GM18867 (cell line): ENCODE data around the gene HEPACAM.

Experiments used
- ATAC-seq: cut with Tn5 transposase; IDR thresholded peaks from one replicate; pipeline ENCODE4 v1.9.1; 2021; ENCODE audit warnings: mild to moderate bottlenecking, moderate library complexity; ENCODE audit not compliant: unreplicated experiment

Gene HEPACAM

DNA sequence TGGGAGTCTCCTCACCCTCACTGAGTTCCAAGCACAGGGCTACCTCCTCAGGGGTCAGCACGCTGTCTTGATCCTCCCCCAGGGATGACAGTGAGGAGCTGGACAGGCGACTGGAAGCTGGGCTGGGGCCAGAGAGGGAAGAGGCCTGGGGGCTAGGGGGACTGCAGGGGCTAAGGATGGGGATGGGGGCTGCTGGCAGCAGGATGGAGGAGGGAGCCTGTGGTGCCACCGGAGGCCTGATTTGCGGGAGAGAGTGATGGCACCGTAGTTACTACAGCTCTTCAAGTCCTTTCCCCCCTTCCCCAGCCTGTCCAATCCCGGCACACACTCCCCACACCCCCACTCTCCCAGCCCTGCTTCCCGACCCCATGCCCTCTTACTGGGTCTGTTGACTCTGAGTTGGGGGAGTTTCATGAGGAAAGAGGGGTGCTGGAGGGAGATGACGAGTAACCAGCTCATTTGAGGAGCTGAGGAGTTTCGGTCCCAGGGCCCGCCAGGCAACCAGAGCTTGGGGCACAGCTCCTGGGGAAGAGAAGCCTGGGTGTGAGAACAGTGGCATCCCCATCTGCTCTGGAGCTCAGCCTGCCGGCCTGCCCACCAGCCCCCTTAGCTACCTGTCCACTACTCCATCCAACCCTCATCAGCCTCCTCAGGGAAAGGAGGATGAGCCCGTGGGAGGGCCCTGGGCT, 48.7 kb downstream of the HEPACAM start:
- no peak for ATAC-seq

DNA sequence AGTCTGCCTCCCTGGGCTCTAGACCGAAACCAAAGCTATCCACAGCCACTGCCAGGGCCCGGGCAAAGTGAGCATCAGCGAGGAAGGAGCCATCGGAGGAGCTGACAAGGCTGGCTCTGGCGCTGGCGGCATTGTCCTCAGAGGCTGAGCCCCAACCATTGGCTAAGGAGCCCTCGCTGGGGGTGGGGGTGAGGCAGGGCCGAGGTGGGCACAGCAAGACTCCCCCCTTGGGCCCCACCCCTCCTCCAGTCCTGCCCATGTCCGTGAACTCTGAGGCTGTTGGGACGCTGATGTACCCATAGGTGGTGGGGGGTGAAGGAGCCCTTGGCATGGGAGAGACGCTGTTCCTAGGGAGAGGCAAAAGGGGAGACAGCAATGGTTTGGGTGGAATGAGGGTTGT, 49.4 kb downstream of the HEPACAM start:
- ATAC-seq: no peak

DNA sequence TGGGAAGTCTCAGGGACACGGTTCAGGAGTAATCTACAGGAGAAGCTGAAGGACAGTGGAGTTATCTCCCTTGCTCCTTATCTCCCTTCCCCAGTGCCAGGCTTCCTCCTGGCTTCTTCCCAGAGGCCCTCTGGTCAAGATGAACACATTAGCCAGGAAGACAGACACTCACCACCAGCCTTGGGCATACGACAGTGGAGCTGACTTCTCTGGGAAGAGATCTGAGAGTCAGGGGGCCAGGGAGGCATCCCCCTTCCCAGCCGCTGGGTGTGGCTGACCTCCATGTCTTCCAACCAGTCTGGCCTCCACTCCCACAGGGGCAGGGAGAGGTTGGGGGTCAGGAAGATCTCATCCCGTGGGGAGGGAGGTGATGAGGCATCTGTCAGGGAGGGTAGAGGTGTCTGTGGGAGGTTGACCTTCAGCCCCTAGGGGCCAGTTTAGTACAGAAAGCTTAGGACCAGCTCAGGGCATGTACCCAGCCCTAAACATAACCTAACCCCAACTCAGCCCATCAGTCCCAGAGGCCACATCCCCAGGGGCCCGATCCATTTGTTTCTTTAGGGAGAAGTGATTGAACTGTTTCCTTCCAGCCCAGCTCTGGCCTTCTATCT, 50.9 kb downstream of the HEPACAM start:
- no peak for ATAC-seq

DNA sequence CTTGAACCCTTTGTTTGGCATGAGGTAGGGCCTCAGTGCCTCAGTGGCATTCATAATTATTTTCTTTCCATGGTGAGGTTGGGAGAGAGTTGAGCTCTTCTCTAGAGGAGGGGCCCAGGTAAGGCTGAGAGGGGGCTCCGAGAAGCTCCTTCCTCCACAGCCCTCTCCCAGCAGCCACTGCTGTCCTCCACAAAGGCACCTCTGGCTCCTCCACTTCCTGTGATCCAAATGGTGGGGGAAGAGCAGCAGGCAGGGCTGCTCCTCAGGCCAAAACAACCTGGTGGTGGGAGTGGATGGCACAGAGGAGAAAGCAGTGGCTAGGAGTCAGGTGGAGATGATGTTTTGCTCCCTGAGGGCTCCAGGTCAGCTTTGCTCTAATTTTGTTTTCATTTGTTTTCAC, 51.5 kb downstream of the HEPACAM start:
- ATAC-seq: no peak

DNA sequence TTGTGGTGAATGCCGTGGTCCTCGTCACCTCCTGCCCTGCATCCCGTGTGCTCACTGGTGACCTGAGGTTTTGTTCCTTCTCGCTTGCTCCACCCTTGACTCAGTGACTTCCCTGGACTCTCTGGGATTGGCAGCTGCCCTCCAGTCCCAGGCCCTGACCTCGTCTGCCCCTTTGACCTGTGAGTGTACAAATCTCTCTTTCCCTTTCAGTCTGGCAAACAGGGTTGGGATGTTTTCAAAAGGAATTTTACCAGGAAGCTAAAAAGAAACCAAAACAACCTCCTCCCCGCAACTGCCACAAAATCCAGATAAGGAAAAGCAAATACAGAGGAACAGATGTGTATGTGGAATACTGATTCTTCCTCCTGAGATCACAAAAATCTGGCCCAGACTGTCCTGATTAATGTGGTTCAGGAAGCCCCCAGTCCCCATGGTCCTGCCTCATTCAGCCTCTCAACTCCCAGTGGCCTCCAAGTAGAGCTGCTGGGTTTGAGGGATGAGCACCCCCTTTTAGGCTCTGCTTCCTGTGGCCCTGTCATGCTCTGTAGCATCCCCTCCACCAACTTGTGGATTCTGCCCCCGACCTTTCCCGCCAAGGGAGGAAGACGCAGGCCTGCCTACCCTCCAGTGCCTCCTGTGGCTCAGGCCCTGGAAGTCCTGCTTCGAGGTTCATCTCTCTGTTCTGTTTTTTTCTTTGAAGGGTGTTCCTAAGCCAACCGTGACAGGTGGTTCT, 53.3 kb downstream of the HEPACAM start:
- ATAC-seq: no peak

DNA sequence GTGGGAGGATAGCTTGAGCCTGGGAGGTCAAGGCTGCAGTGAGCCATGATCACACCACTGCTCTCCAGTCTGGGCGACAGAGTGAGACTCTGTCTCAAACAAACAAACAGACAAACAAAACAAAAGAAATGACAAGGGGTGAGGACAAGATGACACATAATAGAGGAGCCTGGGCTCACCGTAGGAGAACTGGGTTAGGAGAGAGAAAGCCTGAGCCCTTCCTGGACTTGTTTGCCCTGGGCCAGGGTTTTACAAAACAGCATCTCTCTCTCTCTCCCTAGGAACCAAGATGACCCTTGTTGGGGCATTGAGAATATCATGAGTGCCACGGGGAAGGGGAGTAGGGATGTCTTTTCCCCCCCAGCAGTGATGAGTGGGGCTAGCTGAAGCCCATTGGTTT, 54.9 kb downstream of the HEPACAM start:
- no peak for ATAC-seq

DNA sequence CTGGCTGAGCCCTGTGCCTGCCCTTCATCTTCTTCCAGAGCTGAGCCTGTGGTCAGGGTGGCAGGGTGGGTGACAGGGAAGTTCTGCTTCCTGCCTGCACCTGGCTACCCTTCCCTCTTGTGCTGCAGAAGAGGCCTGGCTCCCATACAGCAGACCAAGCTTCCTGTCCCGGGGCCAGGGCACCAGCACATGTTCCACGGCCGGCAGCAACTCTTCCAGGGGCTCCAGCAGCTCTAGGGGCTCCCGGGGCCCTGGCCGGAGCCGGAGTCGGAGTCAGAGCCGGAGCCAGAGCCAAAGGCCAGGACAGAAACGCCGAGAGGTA, 55.6 kb downstream of the HEPACAM start:
- no peak for ATAC-seq

DNA sequence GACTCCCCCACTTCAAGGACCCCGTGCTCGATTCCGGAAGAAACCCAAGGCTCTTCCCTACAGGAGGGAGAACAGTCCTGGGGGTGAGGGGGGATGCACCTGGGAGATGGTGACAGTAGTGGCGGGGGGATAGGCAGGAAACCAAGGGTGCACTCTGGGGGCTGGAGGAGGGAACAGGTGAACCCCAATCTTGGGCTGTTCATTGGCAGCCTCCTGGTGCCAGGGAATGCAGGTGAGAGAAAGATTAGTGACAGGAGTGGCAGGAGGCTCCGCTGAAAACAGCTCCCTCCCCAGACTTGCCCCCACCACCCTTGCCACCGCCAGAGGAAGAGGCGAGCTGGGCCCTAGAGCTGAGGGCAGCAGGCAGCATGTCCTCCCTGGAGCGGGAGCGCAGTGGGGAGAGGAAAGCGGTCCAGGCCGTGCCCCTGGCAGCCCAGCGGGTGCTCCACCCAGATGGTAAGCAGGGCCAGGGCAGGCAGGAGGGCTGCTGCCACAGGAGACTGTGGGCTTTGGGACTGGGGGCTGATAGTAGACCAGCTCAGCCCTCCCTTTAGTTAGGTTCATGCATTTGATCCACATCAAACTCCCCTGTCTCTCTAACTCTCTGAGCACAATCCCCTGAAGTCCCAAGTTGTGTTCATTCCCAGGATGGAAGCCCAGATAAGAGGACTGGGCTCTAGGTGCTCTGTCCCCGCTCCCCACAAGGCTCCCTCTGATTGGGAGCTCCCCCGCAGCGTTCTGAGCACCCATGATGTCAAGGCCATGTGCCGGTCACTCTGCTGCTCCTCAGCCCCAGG, 56.2 kb downstream of the HEPACAM start:
- ATAC-seq: no peak

DNA sequence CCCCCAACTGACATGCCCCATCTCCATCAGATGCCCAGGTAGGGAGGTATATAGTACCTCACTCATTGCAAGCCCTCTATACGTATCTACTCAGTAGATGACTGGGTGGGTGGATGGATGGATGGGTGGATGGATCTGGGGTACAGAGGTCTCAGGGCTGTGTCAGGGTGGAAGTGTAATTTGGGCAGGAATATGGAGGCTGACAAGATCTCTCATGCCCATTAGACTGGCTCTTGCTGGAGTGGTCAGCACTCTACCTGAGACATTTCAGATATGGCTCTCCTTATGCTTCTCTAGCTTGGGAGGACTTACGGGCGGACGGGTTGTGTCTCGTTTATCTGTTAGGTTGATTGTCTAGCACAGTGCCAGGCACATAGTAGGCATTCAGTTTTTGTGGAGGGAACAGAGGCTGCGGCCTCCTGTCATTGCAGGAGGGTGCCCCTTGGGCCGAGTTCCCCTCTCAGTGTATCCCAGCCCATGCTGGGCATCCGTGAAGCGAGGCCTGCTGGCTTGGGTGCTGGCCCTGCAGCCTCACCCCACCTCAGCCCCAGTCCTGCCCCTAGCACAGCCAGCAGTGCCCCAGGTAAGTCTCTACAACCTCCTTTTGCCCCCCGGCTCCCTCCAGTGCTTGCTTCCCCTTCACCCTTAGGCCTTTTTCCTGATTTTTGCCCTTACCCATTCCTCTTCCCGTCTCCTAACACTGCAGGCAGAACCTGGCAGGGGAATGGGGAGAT, 56.9 kb downstream of the HEPACAM start:
- ATAC-seq: no peak

DNA sequence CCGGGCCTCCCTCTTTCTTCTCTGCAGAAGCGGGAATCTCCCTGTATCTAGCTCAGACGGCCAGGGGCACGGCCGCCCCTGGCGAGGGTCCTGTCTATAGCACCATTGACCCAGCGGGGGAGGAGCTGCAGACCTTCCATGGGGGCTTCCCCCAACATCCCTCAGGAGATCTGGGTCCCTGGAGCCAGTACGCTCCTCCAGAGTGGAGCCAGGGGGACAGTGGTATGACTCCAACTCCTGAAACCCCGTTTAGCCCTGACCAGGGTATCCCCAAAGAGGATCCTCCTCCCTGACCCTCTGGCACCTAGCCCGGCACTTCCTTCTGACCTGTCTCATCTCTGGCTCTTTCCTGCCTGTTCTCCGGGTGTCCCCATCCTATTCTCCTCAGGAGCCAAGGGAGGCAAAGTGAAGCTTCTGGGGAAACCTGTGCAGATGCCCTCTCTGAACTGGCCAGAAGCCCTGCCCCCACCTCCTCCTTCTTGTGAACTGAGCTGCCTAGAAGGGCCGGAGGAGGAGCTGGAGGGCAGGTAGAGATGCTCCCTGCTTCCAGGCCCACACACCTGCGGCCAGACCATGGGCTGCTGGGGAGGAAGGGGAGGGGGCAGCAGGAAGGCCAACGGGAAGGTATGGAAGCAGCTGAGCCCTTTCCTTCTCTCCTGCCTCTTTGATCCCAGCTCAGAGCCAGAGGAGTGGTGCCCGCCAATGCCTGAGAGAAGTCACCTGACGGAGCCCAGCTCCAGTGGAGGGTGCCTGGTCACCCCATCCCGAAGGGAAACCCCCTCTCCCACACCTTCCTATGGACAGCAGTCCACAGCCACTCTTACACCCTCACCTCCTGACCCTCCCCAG, 57.7 kb downstream of the HEPACAM start:
- no peak for ATAC-seq

DNA sequence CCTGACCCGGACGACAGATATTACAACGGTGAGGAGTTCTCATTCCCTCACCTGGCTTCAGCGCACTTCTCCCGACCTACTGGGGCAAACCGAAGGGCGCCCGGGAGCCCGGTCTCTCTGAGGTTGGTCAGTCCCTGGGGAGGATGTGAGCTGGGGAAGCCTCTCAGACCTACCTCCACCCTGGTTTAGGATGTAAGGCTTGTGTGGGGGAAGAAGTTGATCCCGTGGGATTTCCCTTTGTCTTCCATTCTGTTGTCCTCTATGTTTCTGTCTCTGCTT, 58.3 kb downstream of the HEPACAM start:
- ATAC-seq: no peak

DNA sequence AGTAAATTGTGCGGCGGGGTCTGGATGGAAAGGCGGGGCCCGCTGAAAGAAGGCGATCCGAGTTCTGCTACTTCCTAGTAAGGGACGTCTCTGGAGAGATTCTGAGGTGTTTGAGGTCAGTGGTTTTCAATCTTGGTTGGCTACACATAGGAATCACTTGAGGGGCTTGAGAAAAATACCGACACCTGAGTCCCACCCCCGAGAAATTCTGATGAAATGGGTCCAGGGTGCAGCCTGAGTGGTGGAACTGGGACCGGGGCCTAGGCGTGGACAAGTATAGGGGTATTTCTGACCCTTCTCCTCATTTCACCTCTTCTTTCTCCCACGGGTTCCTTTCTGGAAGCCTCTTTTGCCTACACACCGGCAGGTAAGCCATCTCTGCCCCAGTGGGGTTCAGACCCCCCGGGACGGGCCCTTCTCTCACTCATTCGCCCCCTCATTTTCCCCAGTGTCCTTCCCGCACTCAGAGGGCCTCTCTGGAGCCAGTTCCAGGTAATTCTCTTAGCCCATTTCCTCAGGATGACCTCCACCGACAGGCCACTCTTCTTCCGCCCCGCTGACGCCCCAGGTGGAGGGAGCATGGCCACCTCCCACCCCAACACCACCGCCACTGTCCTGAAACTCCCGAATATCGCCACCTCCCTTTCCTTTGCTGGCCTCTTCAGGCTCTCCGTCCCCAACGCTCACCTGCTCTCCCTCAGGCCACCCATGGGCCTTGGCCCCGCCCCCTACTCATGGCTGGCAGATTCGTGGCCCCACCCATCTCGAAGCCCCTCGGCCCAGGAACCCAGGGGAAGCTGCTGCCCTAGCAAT, 58.8 kb downstream of the HEPACAM start:
- no peak for ATAC-seq

DNA sequence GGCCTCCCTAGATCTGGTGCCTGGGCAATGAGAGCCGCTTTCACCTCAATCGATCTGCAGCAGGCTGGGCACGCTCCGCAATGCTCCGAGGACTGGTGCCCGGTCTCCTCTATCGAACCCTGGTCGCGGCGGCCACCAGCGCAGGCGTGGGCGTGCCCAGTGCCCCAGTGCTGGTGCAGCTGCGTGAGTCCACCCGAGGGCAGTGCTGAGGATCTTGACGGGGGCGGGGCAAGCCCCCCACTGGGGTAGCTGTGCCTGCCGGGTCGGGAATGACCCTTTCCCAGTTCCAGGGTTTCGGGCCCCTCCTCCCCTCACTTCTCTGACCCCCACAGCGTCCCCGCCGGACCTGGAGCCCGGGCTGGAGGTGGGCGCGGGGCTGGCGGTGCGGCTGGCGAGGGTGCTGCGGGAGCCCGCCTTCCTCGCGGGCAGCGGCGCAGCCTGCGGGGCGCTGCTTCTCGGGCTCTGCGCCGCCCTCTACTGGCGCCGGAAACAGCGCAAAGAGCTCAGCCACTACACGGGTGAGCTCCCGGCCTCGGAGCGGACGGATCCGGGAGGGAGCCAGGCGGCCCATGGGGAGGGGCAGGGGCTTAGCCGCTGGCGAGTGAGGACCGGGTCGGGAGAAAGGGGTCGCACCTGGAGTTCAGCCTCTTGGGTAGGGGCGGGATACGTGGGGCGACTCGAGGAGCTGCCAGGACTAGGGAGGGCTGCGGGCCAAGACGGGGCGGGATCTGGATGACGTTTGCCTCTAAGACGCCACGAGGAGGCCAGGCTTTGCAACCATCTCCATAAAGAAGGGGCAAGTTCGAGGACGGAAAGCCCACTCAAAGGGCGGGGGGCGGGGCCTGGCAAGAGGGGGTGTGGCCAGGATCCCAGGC, 59.7 kb downstream of the HEPACAM start:
- peak; percentile 95 for ATAC-seq

DNA sequence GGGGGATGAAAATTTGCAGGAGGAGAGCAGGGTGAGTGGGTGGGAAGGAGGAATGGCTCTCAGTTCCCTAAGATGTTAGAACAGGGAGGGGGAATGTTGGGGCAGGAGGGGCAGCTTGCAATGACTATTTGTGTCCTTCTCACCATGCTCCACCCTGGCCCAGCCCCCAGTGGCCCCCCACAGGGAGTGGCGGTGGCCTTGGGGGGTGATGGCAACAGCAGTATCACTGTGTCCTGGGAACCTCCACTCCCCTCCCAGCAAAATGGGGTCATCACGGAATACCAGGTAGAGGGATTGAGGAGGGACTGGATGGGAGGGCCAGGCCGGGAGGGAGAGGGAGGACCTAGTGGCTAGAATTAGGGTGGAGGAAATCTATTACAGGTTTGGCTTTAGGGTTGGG, 60.4 kb downstream of the HEPACAM start:
- no peak for ATAC-seq

DNA sequence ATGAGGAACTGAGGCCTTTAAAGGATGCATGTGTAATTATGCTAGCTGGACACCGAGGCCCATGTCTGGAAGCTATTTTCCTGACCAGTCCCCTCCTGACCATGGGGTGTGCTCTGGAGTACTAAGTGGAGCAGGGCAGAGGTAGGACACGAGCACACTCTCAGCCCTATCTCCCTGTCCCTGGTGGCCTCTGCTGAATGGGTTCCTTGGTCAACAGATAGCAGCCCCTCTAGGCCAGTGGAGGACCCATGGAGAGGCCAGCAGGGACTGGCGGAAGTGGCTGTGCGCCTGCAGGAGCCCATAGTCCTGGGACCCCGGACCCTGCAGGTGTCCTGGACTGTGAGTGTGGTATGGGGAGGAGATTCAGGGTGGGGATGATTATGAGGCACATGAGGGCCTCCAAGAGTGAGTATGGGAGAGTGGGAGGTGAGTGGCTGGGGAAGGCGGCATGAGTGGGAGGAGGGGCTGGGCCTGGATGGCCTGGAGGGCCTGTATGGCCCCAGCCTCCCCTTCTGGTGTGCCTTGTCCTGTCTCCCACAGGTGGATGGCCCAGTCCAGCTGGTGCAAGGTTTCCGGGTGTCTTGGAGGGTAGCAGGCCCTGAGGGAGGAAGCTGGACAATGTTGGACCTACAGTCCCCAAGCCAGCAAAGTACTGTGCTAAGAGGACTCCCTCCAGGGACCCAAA, 61.1 kb downstream of the HEPACAM start:
- ATAC-seq: no peak

DNA sequence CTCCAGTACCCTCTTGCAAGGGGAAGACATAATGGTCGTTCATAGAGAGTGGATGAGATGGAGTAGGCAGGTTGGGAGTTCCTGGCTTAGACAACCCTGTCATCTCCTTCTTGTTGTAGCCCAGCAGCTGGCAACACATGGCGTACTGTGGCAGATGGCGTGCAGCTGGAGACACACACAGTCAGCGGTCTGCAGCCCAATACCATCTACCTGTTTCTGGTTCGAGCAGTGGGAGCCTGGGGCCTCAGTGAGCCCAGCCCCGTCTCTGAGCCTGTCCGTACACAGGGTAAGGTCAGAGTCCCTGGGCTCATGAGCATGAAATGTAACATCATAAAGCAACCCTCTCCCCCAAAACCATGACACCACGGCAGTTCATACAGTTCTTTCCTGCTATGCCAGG, 61.9 kb downstream of the HEPACAM start:
- no peak for ATAC-seq

DNA sequence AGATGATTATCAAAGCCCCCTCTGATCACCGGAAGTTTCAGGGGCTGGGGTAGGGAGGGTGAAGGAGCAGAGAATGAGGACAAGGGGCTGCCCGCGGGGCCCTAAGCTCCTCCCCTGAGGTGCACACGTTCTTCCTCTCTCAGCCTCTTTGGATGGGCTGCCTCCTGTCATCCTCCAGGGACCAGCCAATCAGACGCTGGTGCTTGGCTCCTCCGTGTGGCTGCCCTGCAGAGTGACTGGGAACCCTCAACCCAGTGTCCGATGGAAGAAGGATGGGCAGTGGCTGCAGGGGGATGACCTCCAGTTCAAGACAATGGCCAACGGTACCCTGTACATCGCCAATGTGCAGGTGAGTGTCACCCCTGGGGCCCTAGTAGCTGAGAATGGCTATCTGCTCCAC, 63.1 kb downstream of the HEPACAM start:
- ATAC-seq: no peak

DNA sequence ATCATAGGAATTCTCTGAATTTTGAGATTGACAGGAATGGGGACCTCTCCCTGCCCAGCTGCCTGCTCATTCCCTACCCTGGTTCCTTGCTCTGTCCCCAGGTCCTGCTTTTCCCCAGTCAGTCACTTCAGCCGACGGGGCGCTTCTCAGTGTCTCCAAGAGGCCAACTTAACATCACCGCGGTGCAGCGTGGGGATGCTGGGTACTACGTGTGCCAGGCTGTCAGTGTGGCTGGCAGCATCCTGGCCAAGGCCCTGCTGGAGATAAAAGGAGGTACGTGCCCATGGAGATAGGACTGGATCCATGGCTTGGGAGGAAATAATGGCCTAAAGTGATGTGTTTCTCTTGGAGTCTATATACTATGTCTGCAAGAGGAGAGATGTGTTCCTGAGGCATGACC, 63.6 kb downstream of the HEPACAM start:
- ATAC-seq: no peak
